WTC11 (cell line): Measurements from ENCODE around the gene ADGB. TPM values are rescaled to one million over a fixed set of nuclear protein-coding genes. Genes with fewer than 3 reads are reported as not detected.
A peak's percentile ranks its signal among the peaks of the same experiment; 100 is the strongest.
"Not testable (repeated sequence)": the region's sequence is repeated elsewhere in the genome, so short reads cannot be mapped to it uniquely, and the experiment has no call there.

Source experiments
- ATAC-seq: fragments of 200-7000 bp; cut with Tn5 transposase; 2 replicates; pipeline ENCODE4 v1.10.0; 2021; ENCODE audit warnings: mild to moderate bottlenecking, moderate library complexity
- CTCF ChIA-PET: fragments of 300-600 bp; sonication (Branson Sonifier 250); formaldehyde crosslinking; loops from one replicate; lab custom pipeline; 2021; ENCODE audit warnings: antibody characterized with exemption; lab: Charles Lee
- POLR2A ChIA-PET: fragments of 350-600 bp; sonication (Branson Sonifier 250); formaldehyde crosslinking; loops from one replicate; lab custom pipeline; 2021; ENCODE audit warnings: antibody characterized with exemption; lab: Charles Lee
- DNase-seq: peaks from one replicate; pipeline ENCODE4 v3.0.0; 2021; ENCODE audit warnings: low spot score
- H3K27ac Mint-ChIP-seq: 2 replicates; pipeline ENCODE4 v1.8.0; 2021; ENCODE audit warnings: mixed read lengths
- H3K27me3 Mint-ChIP-seq: 2 replicates; pipeline ENCODE4 v1.8.0; 2021; ENCODE audit warnings: low read depth, mild to moderate bottlenecking, moderate library complexity, mixed read lengths
- H3K36me3 Mint-ChIP-seq: 2 replicates; pipeline ENCODE4 v1.8.0; 2021; ENCODE audit warnings: mixed read lengths
- H3K4me1 Mint-ChIP-seq: 2 replicates; pipeline ENCODE4 v1.8.0; 2022; ENCODE audit warnings: mixed read lengths
- H3K4me3 Mint-ChIP-seq: 2 replicates; pipeline ENCODE4 v1.8.0; 2021; ENCODE audit warnings: mild to moderate bottlenecking, moderate library complexity, mixed read lengths
- H3K9me3 Mint-ChIP-seq: 2 replicates; pipeline ENCODE4 v1.8.0; 2021; ENCODE audit warnings: mixed read lengths
- CTCF ChIP-seq: fragments of 200-600 bp; IDR thresholded peaks from 2 replicates; pipeline ENCODE4 v1.8.0; 2022; ENCODE audit warnings: antibody characterized with exemption
- E2F1 ChIP-seq: sonication (generic); formaldehyde crosslinking; IDR thresholded peaks from 2 replicates; pipeline ENCODE4 v1.8.0; 2022; ENCODE audit warnings: mild to moderate bottlenecking, missing genetic modification reagents
- FOXJ3 ChIP-seq: sonication (generic); formaldehyde crosslinking; IDR thresholded peaks from 2 replicates; pipeline ENCODE4 v1.9.0; 2021; ENCODE audit warnings: missing genetic modification reagents, mild to moderate bottlenecking, borderline replicate concordance
- FOXK1 ChIP-seq: sonication (generic); formaldehyde crosslinking; IDR thresholded peaks from 2 replicates; pipeline ENCODE4 v1.8.0; 2022; ENCODE audit warnings: mild to moderate bottlenecking, moderate library complexity, missing genetic modification reagents
- GTF2I ChIP-seq: fragments of 250-450 bp; sonication (Bioruptor Pico); conservative IDR thresholded peaks from 2 replicates; pipeline ENCODE4 v1.4.0; 2021; ENCODE audit warnings: mild to moderate bottlenecking
- HMGA2 ChIP-seq: fragments of 250-450 bp; sonication (Bioruptor Pico); IDR thresholded peaks from 2 replicates; pipeline ENCODE4 v1.4.0; 2021; ENCODE audit warnings: mild to moderate bottlenecking, moderate library complexity
- IRF2 ChIP-seq: sonication (generic); formaldehyde crosslinking; IDR thresholded peaks from 2 replicates; pipeline ENCODE4 v1.8.0; 2022; ENCODE audit warnings: low read depth, missing genetic modification reagents, borderline replicate concordance
- JUN ChIP-seq: sonication (generic); formaldehyde crosslinking; IDR thresholded peaks from 2 replicates; pipeline ENCODE4 v1.8.0; 2023; ENCODE audit warnings: mild to moderate bottlenecking, missing genetic modification reagents
- KAT7 ChIP-seq: sonication (generic); formaldehyde crosslinking; IDR thresholded peaks from 2 replicates; pipeline ENCODE4 v1.8.1; 2023; ENCODE audit warnings: missing genetic modification reagents, mild to moderate bottlenecking, borderline replicate concordance
- MAX ChIP-seq: sonication (generic); formaldehyde crosslinking; IDR thresholded peaks from 2 replicates; pipeline ENCODE4 v1.8.0; 2022; ENCODE audit warnings: mild to moderate bottlenecking, missing genetic modification reagents
- MXD4 ChIP-seq: fragments of 250-450 bp; sonication (Bioruptor Pico); IDR thresholded peaks from 2 replicates; pipeline ENCODE4 v1.8.0; 2021; ENCODE audit warnings: mild to moderate bottlenecking, moderate library complexity, borderline replicate concordance
- NFATC4 ChIP-seq: fragments of 250-450 bp; sonication (Bioruptor Pico); IDR thresholded peaks from 2 replicates; pipeline ENCODE4 v1.9.0; 2021; ENCODE audit warnings: mild to moderate bottlenecking
- NFE2L1 ChIP-seq: sonication (generic); formaldehyde crosslinking; IDR thresholded peaks from 2 replicates; pipeline ENCODE4 v1.8.1; 2023; ENCODE audit warnings: missing genetic modification reagents
- NR3C1 ChIP-seq: sonication (generic); formaldehyde crosslinking; conservative IDR thresholded peaks from 2 replicates; pipeline ENCODE4 v1.8.1; 2023; ENCODE audit warnings: low read depth, mild to moderate bottlenecking, missing genetic modification reagents
- SMAD4 ChIP-seq: sonication (generic); formaldehyde crosslinking; IDR thresholded peaks from 2 replicates; pipeline ENCODE4 v1.8.0; 2022; ENCODE audit warnings: mild to moderate bottlenecking, missing genetic modification reagents
- ZBTB21 ChIP-seq: sonication (generic); formaldehyde crosslinking; IDR thresholded peaks from 2 replicates; pipeline ENCODE4 v1.8.1; 2023; ENCODE audit warnings: mild to moderate bottlenecking, missing genetic modification reagents, borderline replicate concordance
- ZBTB43 ChIP-seq: sonication (generic); formaldehyde crosslinking; IDR thresholded peaks from 2 replicates; pipeline ENCODE4 v1.8.1; 2023; ENCODE audit warnings: mild to moderate bottlenecking, missing genetic modification reagents
- ZNF121 ChIP-seq: sonication (generic); formaldehyde crosslinking; IDR thresholded peaks from 2 replicates; pipeline ENCODE4 v1.8.0; 2023; ENCODE audit warnings: missing genetic modification reagents
- ZNF219 ChIP-seq: sonication (generic); formaldehyde crosslinking; IDR thresholded peaks from 2 replicates; pipeline ENCODE4 v1.8.0; 2023; ENCODE audit warnings: missing genetic modification reagents, mild to moderate bottlenecking, borderline replicate concordance
- ZNF232 ChIP-seq: sonication (generic); formaldehyde crosslinking; IDR thresholded peaks from 2 replicates; pipeline ENCODE4 v1.8.0; 2022; ENCODE audit warnings: mild to moderate bottlenecking, missing genetic modification reagents
- ZNF425 ChIP-seq: fragments of 250-450 bp; sonication (Bioruptor Pico); conservative IDR thresholded peaks from 2 replicates; pipeline ENCODE4 v1.9.0; 2021; ENCODE audit warnings: mild to moderate bottlenecking
- total RNA-seq: library from RNA; stranded (reverse); gene quantifications from 3 replicates; pipeline ENCODE4 v1.2.3, GENCODE V29; 2021

The ADGB gene
- total RNA-seq, 1 experiment from 2014 or later: not detected

GRCh38 chr6:146805546-146806325, 207.0 kb downstream of the ADGB start (continued):
- TF ChIP-seq ZNF425 (CRISPR knock-in tag) (no peak), ZBTB21 (no peak), ZNF219 (no peak), MXD4 (CRISPR knock-in tag) (no peak)
- TF ChIP-seq, all 79 proteins: peak for 0

- CTCF ChIA-PET, H3K4me3 Mint-ChIP-seq, ATAC-seq, H3K27me3 Mint-ChIP-seq, POLR2A ChIA-PET, H3K4me1 Mint-ChIP-seq, H3K27ac Mint-ChIP-seq, H3K9me3 Mint-ChIP-seq, H3K36me3 Mint-ChIP-seq, DNase-seq: not testable (repeated sequence)
These were observed 210.2 kb downstream of the ADGB start for GRCh38 chr6:146809014-146809413.

- H3K27me3 Mint-ChIP-seq, ATAC-seq, POLR2A ChIA-PET, H3K4me1 Mint-ChIP-seq, H3K36me3 Mint-ChIP-seq, H3K9me3 Mint-ChIP-seq, CTCF ChIA-PET, DNase-seq, H3K4me3 Mint-ChIP-seq: not testable (repeated sequence)
- H3K27ac Mint-ChIP-seq: 0 out of 2 replicates have a peak overlapping the region, but pooled peaks have one; percentile 45
These were observed 214.1 kb downstream of the ADGB start for GRCh38 chr6:146812811-146813321.

- Mint-ChIP-seq H3K9me3 (no peaks in the 10 kb centered on the region), H3K27me3 (no peaks in the 10 kb centered on the region)
- ChIA-PET POLR2A (no interaction called here), CTCF (no interaction called here)
- DNase-seq: no peak
- no peak for TF ChIP-seq NFE2L1 (CRISPR knock-in tag)
- no peak for TF ChIP-seq MAX (CRISPR knock-in tag)
- TF ChIP-seq HMGA2 (CRISPR knock-in tag): no peak
- TF ChIP-seq SMAD4: no peak
- no peak for TF ChIP-seq FOXJ3 (CRISPR knock-in tag)
- TF ChIP-seq E2F1 (CRISPR knock-in tag): no peak
- no peak for TF ChIP-seq GTF2I (CRISPR knock-in tag)
- TF ChIP-seq, all 79 proteins: peak for 0
- no peak overlapping the region for H3K27ac Mint-ChIP-seq
- H3K4me3 Mint-ChIP-seq: no peak overlapping the region
- no peak for ATAC-seq
- H3K4me1 Mint-ChIP-seq: peaks cover 6% of the 10 kb centered on the region
- H3K36me3 Mint-ChIP-seq: no peaks in the 10 kb centered on the region
These were observed 214.8 kb downstream of the ADGB start for GRCh38 chr6:146813554-146813953.

GRCh38 chr6:146814148-146814750, 215.5 kb downstream of the ADGB start:
- H3K27ac Mint-ChIP-seq: no peak overlapping the region
- H3K27me3 Mint-ChIP-seq: no peaks in the 10 kb centered on the region

More at GRCh38 chr6:146814148-146814750, 215.5 kb downstream of the ADGB start:
- DNase-seq: no peak
- Mint-ChIP-seq H3K36me3 (no peaks in the 10 kb centered on the region), H3K9me3 (no peaks in the 10 kb centered on the region), H3K4me1 (peaks cover 6% of the 10 kb centered on the region)
- no peak for TF ChIP-seq FOXK1 (CRISPR knock-in tag)
- no peak for TF ChIP-seq ZNF232 (CRISPR knock-in tag)
- TF ChIP-seq NR3C1: no peak
- TF ChIP-seq NFATC4: no peak
- no peak for TF ChIP-seq CTCF
- TF ChIP-seq IRF2 (CRISPR knock-in tag): no peak
- TF ChIP-seq KAT7: no peak
- TF ChIP-seq ZNF121: no peak
- TF ChIP-seq ZBTB43 (CRISPR knock-in tag): no peak
- TF ChIP-seq NFE2L1 (CRISPR knock-in tag): no peak
- TF ChIP-seq JUN (CRISPR knock-in tag): no peak
- TF ChIP-seq, all 79 proteins: peak for 0
- H3K4me3 Mint-ChIP-seq: no peak overlapping the region
- ATAC-seq: no peak
- ChIA-PET CTCF (no interaction called here), POLR2A (no interaction called here)
